ENCODE measurements around the gene SUSD5. TPM values are rescaled to one million over a fixed set of nuclear protein-coding genes. Genes with fewer than 3 reads are reported as not detected.
A peak's percentile ranks its signal among the peaks of the same experiment; 100 is the strongest.

Gene SUSD5
- total and polyA plus RNA-seq, 2 of the 13 experiments (the other 11 are each of a cell fraction or from before 2014, with no cell fraction given), result not detected

DNA sequence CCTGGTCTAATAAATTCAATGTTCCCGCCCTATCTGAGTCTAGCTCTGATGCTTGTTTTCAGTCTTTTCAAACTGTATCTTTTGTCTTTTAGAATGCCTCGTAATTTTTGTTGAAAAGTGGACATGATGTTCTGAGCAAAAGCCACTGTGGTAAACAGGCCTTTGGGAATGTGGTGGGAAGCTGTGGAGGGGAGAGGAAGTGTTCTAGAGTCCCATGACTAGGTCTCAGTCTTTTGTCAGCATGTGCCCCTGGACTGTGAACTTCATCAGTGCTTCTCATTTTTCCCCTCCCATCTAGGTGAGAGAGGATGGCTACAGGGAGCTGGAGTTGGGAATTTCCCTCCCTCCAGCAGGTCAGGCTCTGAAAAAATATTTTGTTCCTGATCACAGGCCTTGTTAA lies 33.7 kb downstream of the SUSD5 start (continued):
- TF ChIP-seq, protein P1, sequence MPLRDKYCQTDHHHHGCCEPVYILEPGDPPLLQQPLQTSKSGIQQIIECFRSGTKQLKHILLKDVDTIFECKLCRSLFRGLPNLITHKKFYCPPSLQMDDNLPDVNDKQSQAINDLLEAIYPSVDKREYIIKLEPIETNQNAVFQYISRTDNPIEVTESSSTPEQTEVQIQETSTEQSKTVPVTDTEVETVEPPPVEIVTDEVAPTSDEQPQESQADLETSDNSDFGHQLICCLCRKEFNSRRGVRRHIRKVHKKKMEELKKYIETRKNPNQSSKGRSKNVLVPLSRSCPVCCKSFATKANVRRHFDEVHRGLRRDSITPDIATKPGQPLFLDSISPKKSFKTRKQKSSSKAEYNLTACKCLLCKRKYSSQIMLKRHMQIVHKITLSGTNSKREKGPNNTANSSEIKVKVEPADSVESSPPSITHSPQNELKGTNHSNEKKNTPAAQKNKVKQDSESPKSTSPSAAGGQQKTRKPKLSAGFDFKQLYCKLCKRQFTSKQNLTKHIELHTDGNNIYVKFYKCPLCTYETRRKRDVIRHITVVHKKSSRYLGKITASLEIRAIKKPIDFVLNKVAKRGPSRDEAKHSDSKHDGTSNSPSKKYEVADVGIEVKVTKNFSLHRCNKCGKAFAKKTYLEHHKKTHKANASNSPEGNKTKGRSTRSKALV (CRISPR knock-in tag; IDR thresholded peaks at IDR 0.05), result no peak
- TF ChIP-seq ZNF329 (CRISPR knock-in tag; IDR thresholded peaks at IDR 0.05; ENCODE audit: low read depth) (no peak), SAP130 (CRISPR knock-in tag; IDR thresholded peaks at IDR 0.05; ENCODE audit: low read depth) (peak; percentile 70), ETV5 (CRISPR knock-in tag; IDR thresholded peaks at IDR 0.05; ENCODE audit: borderline replicate concordance) (peak; percentile 62; the same call in 1 of the 2 replicates), EP300 (IDR thresholded peaks at IDR 0.05; ENCODE audit: low read depth in 2 of 2, low read length in 2 of 2) (no peak), EP300 (CRISPR knock-in tag; IDR thresholded peaks at IDR 0.05; ENCODE audit: borderline replicate concordance) (no peak), HDAC2 (CRISPR knock-in tag; IDR thresholded peaks at IDR 0.05) (peak; percentile 40; the same call in 1 of the 2 replicates), ZNF331 (CRISPR knock-in tag; IDR thresholded peaks at IDR 0.05) (peak; percentile 34; the same call in 1 of the 2 replicates), XRCC5 (optimal IDR thresholded peaks at IDR 0.05; ENCODE audit: low read length) (peak; percentile 23), ZNF501 (CRISPR knock-in tag; IDR thresholded peaks at IDR 0.05) (no peak), YY1 (IDR thresholded peaks at IDR 0.05; ENCODE audit: insufficient read depth, insufficient replicate concordance, low read depth, low read length) (no peak), ZNF441 (CRISPR knock-in tag; IDR thresholded peaks at IDR 0.05; ENCODE audit: borderline replicate concordance) (0 out of 2 replicates have a peak, but pooled peaks have one; percentile 47)
- TF ChIP-seq, protein P2, sequence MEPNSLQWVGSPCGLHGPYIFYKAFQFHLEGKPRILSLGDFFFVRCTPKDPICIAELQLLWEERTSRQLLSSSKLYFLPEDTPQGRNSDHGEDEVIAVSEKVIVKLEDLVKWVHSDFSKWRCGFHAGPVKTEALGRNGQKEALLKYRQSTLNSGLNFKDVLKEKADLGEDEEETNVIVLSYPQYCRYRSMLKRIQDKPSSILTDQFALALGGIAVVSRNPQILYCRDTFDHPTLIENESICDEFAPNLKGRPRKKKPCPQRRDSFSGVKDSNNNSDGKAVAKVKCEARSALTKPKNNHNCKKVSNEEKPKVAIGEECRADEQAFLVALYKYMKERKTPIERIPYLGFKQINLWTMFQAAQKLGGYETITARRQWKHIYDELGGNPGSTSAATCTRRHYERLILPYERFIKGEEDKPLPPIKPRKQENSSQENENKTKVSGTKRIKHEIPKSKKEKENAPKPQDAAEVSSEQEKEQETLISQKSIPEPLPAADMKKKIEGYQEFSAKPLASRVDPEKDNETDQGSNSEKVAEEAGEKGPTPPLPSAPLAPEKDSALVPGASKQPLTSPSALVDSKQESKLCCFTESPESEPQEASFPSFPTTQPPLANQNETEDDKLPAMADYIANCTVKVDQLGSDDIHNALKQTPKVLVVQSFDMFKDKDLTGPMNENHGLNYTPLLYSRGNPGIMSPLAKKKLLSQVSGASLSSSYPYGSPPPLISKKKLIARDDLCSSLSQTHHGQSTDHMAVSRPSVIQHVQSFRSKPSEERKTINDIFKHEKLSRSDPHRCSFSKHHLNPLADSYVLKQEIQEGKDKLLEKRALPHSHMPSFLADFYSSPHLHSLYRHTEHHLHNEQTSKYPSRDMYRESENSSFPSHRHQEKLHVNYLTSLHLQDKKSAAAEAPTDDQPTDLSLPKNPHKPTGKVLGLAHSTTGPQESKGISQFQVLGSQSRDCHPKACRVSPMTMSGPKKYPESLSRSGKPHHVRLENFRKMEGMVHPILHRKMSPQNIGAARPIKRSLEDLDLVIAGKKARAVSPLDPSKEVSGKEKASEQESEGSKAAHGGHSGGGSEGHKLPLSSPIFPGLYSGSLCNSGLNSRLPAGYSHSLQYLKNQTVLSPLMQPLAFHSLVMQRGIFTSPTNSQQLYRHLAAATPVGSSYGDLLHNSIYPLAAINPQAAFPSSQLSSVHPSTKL (CRISPR knock-in tag; IDR thresholded peaks at IDR 0.05), result peak; percentile 57
- TF ChIP-seq, protein P3, sequence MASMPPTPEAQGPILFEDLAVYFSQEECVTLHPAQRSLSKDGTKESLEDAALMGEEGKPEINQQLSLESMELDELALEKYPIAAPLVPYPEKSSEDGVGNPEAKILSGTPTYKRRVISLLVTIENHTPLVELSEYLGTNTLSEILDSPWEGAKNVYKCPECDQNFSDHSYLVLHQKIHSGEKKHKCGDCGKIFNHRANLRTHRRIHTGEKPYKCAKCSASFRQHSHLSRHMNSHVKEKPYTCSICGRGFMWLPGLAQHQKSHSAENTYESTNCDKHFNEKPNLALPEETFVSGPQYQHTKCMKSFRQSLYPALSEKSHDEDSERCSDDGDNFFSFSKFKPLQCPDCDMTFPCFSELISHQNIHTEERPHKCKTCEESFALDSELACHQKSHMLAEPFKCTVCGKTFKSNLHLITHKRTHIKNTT (CRISPR knock-in tag; IDR thresholded peaks at IDR 0.05), result no peak
